Calu3 (cell line): ENCODE measurements around the gene RBM38. TPM values are rescaled to one million over a fixed set of nuclear protein-coding genes. Genes with fewer than 3 reads are reported as not detected.

Experiments used
- BruUV-seq: library from RNA; stranded (reverse); fragments of 400-500 nt; replicated peaks from 2 replicates; lab custom pipeline; 2021; lab: Mats Ljungman, UMichigan
- CTCF ChIA-PET: fragments of 300-600 bp; sonication (Branson Sonifier 250); formaldehyde crosslinking; loops from one replicate; lab custom pipeline; 2022; ENCODE audit warnings: antibody characterized with exemption; lab: Charles Lee
- DNase-seq: peaks from one replicate; pipeline ENCODE4 v3.0.0; 2022
- H3K27ac Mint-ChIP-seq: one replicate; pipeline ENCODE4 v1.8.0; 2022; ENCODE audit warnings: mixed read lengths; ENCODE audit not compliant: unreplicated experiment
- H3K27me3 Mint-ChIP-seq: one replicate; pipeline ENCODE4 v1.8.0; 2022; ENCODE audit warnings: mixed read lengths; ENCODE audit not compliant: unreplicated experiment
- H3K36me3 Mint-ChIP-seq: one replicate; pipeline ENCODE4 v1.8.0; 2022; ENCODE audit warnings: mild to moderate bottlenecking, moderate library complexity, mixed read lengths; ENCODE audit not compliant: insufficient read depth, unreplicated experiment
- H3K4me1 Mint-ChIP-seq: one replicate; pipeline ENCODE4 v1.8.0; 2022; ENCODE audit warnings: mild to moderate bottlenecking, low read depth, mixed read lengths; ENCODE audit not compliant: unreplicated experiment
- H3K4me3 Mint-ChIP-seq: one replicate; pipeline ENCODE4 v1.8.0; 2022; ENCODE audit warnings: mild to moderate bottlenecking, low read depth, moderate library complexity, mixed read lengths; ENCODE audit not compliant: unreplicated experiment
- H3K9me3 Mint-ChIP-seq: one replicate; pipeline ENCODE4 v1.8.0; 2022; ENCODE audit warnings: low read depth, mixed read lengths; ENCODE audit not compliant: unreplicated experiment
- CTCF ChIP-seq: fragments of 200-600 bp; IDR thresholded peaks from one replicate; pipeline ENCODE4 v1.8.0; 2022; ENCODE audit warnings: antibody characterized with exemption; ENCODE audit not compliant: unreplicated experiment
- intact Hi-C: fragments of 100-400 bp; cut with micrococcal nuclease; formaldehyde crosslinking; loops from one replicate; pipeline ENCODE4 v1.10.0; 2022; ENCODE audit not compliant: unreplicated experiment
- total RNA-seq: library from RNA; stranded (reverse); gene quantifications from 2 replicates; pipeline ENCODE4 v1.2.3, GENCODE V29; 2022

The RBM38 gene
- total RNA-seq, 1 experiment from 2014 or later = 29.5 TPM

- Mint-ChIP-seq H3K27ac (no peak overlapping the region), H3K27me3 (peaks cover 57% of the 10 kb centered on the region), H3K4me3 (no peak overlapping the region), H3K36me3 (no peaks in the 10 kb centered on the region), H3K9me3 (no peaks in the 10 kb centered on the region), H3K4me1 (peaks cover 16% of the 10 kb centered on the region)
- DNase-seq = no peak
- CTCF ChIA-PET = no interaction called here
- intact Hi-C loops = no loop called here
- TF ChIP-seq CTCF = no peak
- no TSS peak for BruUV-seq
Measured at GRCh38 chr20:57414867-57415592, 23.8 kb downstream of the RBM38 start.

GRCh38 chr20:57415771-57416170 is 24.6 kb downstream of the RBM38 start:
- H3K9me3 Mint-ChIP-seq = no peaks in the 10 kb centered on the region
- no peak for DNase-seq
- no peak overlapping the region for H3K27ac Mint-ChIP-seq
- no peak for TF ChIP-seq CTCF
- intact Hi-C loops = no loop called here
- no TSS peak for BruUV-seq
- CTCF ChIA-PET = no interaction called here
- peaks cover 23% of the 10 kb centered on the region for H3K4me1 Mint-ChIP-seq
- no peak overlapping the region for H3K4me3 Mint-ChIP-seq
- no peaks in the 10 kb centered on the region for H3K36me3 Mint-ChIP-seq
- peaks cover 65% of the 10 kb centered on the region for H3K27me3 Mint-ChIP-seq

GRCh38 chr20:57416296-57417022 is 25.3 kb downstream of the RBM38 start:
- Mint-ChIP-seq H3K4me3 (no peak overlapping the region), H3K36me3 (no peaks in the 10 kb centered on the region), H3K27me3 (peaks cover 72% of the 10 kb centered on the region), H3K4me1 (peaks cover 23% of the 10 kb centered on the region), H3K27ac (no peak overlapping the region), H3K9me3 (no peaks in the 10 kb centered on the region)
- intact Hi-C loops = no loop called here
- TF ChIP-seq CTCF = no peak
- no TSS peak for BruUV-seq
- CTCF ChIA-PET = interaction anchor here (0.6 to 0.7 kb wide), 2 partner anchors 19 to 1686 kb away, joined by 3 to 4 read pairs; no protein-coding TSS in a partner anchor
- no peak for DNase-seq

GRCh38 chr20:57417051-57417689 is 26.0 kb downstream of the RBM38 start:
- no peaks in the 10 kb centered on the region for H3K36me3 Mint-ChIP-seq
- CTCF ChIA-PET = interaction anchor here (0.6 to 0.8 kb wide), 5 partner anchors 11 to 1685 kb away, joined by 3 to 6 read pairs (median 4); no protein-coding TSS in a partner anchor
- peaks cover 23% of the 10 kb centered on the region for H3K4me1 Mint-ChIP-seq
- no peak for DNase-seq
- peaks cover 79% of the 10 kb centered on the region for H3K27me3 Mint-ChIP-seq
- no peaks in the 10 kb centered on the region for H3K9me3 Mint-ChIP-seq
- intact Hi-C loops = no loop called here
- H3K4me3 Mint-ChIP-seq = no peak overlapping the region
- TF ChIP-seq CTCF = no peak
- no peak overlapping the region for H3K27ac Mint-ChIP-seq
- BruUV-seq = no TSS peak
